ENCODE data around the gene ALDH1B1. TPM values are rescaled to one million over a fixed set of nuclear protein-coding genes. Genes with fewer than 3 reads are reported as not detected.

Gene ALDH1B1
- 10 to 100 TPM; 10.2 to 18.4 (median 11.0) TPM for total RNA-seq

DNA sequence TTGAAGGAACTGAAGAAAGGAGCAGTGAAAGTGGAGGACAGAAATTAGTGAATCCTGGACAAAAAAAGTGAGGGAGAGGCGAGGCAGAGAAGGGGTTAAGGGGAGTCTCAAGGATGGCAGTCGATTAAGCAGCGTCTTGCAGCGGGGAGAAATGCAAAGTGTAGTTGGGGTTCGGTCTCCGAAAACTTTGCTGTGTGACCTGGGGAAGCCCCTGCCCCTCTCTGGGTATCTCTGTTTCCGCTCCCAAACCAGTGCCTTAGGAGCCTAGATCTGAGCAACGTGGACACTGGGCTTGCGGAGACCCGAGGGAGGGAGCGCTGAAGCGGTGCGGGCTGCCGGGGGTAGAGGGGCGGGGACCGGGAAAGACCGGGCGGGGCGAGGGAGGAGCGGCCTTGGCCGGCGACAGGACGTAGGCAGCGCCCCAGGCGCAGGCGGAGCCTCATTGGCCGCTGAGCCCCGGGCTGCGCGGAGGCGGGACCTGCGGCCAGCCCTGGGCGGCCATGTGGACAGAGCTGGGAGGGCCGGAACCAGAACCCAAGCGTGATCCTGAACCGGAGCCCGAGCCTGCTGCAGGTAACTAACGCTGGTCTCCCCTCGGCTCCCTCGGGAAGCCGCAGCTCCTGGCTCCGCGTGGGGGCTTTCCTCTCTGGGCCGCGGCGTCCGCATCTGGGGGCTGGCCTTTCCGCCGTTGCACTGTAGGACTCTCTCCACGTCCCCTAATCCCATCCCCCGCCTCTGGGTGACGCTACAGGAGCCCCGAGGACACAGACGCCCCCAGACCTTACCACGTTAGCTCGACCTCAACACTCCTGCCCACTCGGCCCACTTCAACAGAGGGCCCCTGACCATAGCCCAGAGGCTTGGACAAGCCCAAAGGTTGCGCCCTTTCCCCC, at the start of gene ALDH1B1:
Gene ALDH1B1, plus strand, starts transcription at position 468 of the 893 bp plus-strand sequence. CDS start 3,047 bp downstream, outside the sequence.
- intact Hi-C loops (cut with DNase I; ENCODE audit: low total_unique reads): loop anchor here (5.0 kb wide), 1 partner anchor 880 kb away; no protein-coding TSS in a partner anchor
- H3K36me3 ChIP-seq: no peaks in the 10 kb centered on the region
- H3K27ac ChIP-seq: peak within 1 kb of the TSS; percentile 44 to 46
- H3K9me3 ChIP-seq: no peaks in the 10 kb centered on the region
- DNase-seq (ENCODE audit: low spot score in 2 of 2): peak; percentile 43 to 75
- no peaks in the 10 kb centered on the region for H3K27me3 ChIP-seq
- H3K4me3 ChIP-seq: peak within 1 kb of the TSS; percentile 69 to 74 (median 71)
- H3K4me1 ChIP-seq: peaks cover 0 to 4% of the 10 kb centered on the region in 2 donors
- TF ChIP-seq POLR2A (IDR thresholded peaks at IDR 0.05) (no peak), POLR2AphosphoS5 (IDR thresholded peaks at IDR 0.05) (no peak)
- TF ChIP-seq, protein P1, sequence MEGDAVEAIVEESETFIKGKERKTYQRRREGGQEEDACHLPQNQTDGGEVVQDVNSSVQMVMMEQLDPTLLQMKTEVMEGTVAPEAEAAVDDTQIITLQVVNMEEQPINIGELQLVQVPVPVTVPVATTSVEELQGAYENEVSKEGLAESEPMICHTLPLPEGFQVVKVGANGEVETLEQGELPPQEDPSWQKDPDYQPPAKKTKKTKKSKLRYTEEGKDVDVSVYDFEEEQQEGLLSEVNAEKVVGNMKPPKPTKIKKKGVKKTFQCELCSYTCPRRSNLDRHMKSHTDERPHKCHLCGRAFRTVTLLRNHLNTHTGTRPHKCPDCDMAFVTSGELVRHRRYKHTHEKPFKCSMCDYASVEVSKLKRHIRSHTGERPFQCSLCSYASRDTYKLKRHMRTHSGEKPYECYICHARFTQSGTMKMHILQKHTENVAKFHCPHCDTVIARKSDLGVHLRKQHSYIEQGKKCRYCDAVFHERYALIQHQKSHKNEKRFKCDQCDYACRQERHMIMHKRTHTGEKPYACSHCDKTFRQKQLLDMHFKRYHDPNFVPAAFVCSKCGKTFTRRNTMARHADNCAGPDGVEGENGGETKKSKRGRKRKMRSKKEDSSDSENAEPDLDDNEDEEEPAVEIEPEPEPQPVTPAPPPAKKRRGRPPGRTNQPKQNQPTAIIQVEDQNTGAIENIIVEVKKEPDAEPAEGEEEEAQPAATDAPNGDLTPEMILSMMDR (IDR thresholded peaks at IDR 0.05): no peak

- H3K4me3 ChIP-seq: no peak overlapping the region
- DNase-seq (ENCODE audit: low spot score in 2 of 2): no peak
- H3K36me3 ChIP-seq: no peaks in the 10 kb centered on the region
- intact Hi-C loops (cut with DNase I; ENCODE audit: low total_unique reads): no loop called here
- H3K9me3 ChIP-seq: no peaks in the 10 kb centered on the region
- H3K27me3 ChIP-seq: no peaks in the 10 kb centered on the region
- no peak overlapping the region for H3K27ac ChIP-seq
- TF ChIP-seq POLR2AphosphoS5 (IDR thresholded peaks at IDR 0.05) (no peak), POLR2A (IDR thresholded peaks at IDR 0.05) (no peak)
- TF ChIP-seq, protein P1 (IDR thresholded peaks at IDR 0.05): no peak
- H3K4me1 ChIP-seq: no peaks in the 10 kb centered on the region
These were observed 49.5 kb upstream of the ALDH1B1 start for GRCh38 chr9:38343037-38343436.

GRCh38 chr9:38343552-38343951, 49.0 kb upstream of the ALDH1B1 start:
- Histone ChIP-seq H3K27ac (no peak overlapping the region), H3K4me3 (no peak overlapping the region), H3K36me3 (no peaks in the 10 kb centered on the region), H3K4me1 (no peaks in the 10 kb centered on the region), H3K27me3 (no peaks in the 10 kb centered on the region), H3K9me3 (no peaks in the 10 kb centered on the region)
- no peak for DNase-seq (ENCODE audit: low spot score in 2 of 2)
- TF ChIP-seq POLR2AphosphoS5 (IDR thresholded peaks at IDR 0.05) (no peak), POLR2A (IDR thresholded peaks at IDR 0.05) (no peak)
- TF ChIP-seq, protein P1 (IDR thresholded peaks at IDR 0.05): no peak
- intact Hi-C loops (cut with DNase I; ENCODE audit: low total_unique reads): no loop called here

GRCh38 chr9:38344566-38345324, 47.8 kb upstream of the ALDH1B1 start:
- H3K4me1 ChIP-seq: no peaks in the 10 kb centered on the region
- no peaks in the 10 kb centered on the region for H3K9me3 ChIP-seq
- no peak for TF ChIP-seq POLR2A (IDR thresholded peaks at IDR 0.05)
- TF ChIP-seq, protein P1 (IDR thresholded peaks at IDR 0.05): no peak
- intact Hi-C loops (cut with DNase I; ENCODE audit: low total_unique reads): no loop called here
- H3K27me3 ChIP-seq: no peaks in the 10 kb centered on the region
- H3K4me3 ChIP-seq: no peak overlapping the region
- no peak for DNase-seq (ENCODE audit: low spot score in 2 of 2)
- no peak overlapping the region for H3K27ac ChIP-seq
- H3K36me3 ChIP-seq: no peaks in the 10 kb centered on the region

Measured in breast epithelium (tissue), 4 donors.